Neuron (in vitro differentiated cells): ENCODE data around the gene ZAP70.

Source experiments
- H2AFZ ChIP-seq: one replicate; pipeline ENCODE4 v1.6.1; 2013; ENCODE audit warnings: low read depth, mild to moderate bottlenecking, inconsistent platforms, low read length, moderate library complexity
- H3K27me3 ChIP-seq: one replicate; pipeline ENCODE4 v1.6.1; 2013; ENCODE audit warnings: low read length; ENCODE audit not compliant: insufficient read depth
- H3K36me3 ChIP-seq: one replicate; pipeline ENCODE4 v1.6.1; 2013; ENCODE audit warnings: low read length; ENCODE audit not compliant: insufficient read depth
- H3K4me1 ChIP-seq: one replicate; pipeline ENCODE4 v1.6.1; 2013; ENCODE audit warnings: low read length; ENCODE audit not compliant: insufficient read depth
- H3K4me3 ChIP-seq: 2 replicates; pipeline ENCODE4 v1.5.1; 2013; ENCODE audit warnings: mild to moderate bottlenecking, low read length, moderate library complexity
- H3K9me3 ChIP-seq: one replicate; pipeline ENCODE4 v1.6.1; 2013; ENCODE audit warnings: low read length

The ZAP70 gene

GRCh38 chr2:97724501-97724900 lies 11.1 kb downstream of the ZAP70 start:
- no peaks in the 10 kb centered on the region for H3K27me3 ChIP-seq
- no peaks in the 10 kb centered on the region for H3K4me1 ChIP-seq
- H2AFZ ChIP-seq: no peak overlapping the region
- H3K36me3 ChIP-seq: no peaks in the 10 kb centered on the region
- H3K4me3 ChIP-seq: no peak overlapping the region
- H3K9me3 ChIP-seq: no peaks in the 10 kb centered on the region

- Histone ChIP-seq H2AFZ (no peak overlapping the region), H3K4me3 (no peak overlapping the region), H3K4me1 (no peaks in the 10 kb centered on the region), H3K9me3 (no peaks in the 10 kb centered on the region), H3K36me3 (no peaks in the 10 kb centered on the region), H3K27me3 (no peaks in the 10 kb centered on the region)
Observed at GRCh38 chr2:97724946-97725688, 11.7 kb downstream of the ZAP70 start.

GRCh38 chr2:97726261-97727064 lies 13.1 kb downstream of the ZAP70 start:
- Histone ChIP-seq H3K4me3 (no peak overlapping the region), H3K9me3 (no peaks in the 10 kb centered on the region)

GRCh38 chr2:97727296-97727695 lies 13.9 kb downstream of the ZAP70 start:
- Histone ChIP-seq H3K9me3 (no peaks in the 10 kb centered on the region), H3K4me3 (no peak overlapping the region), H2AFZ (no peak overlapping the region), H3K4me1 (no peaks in the 10 kb centered on the region), H3K36me3 (no peaks in the 10 kb centered on the region), H3K27me3 (no peaks in the 10 kb centered on the region)

More at GRCh38 chr2:97726261-97727064, 13.1 kb downstream of the ZAP70 start:
- no peaks in the 10 kb centered on the region for H3K36me3 ChIP-seq
- H3K4me1 ChIP-seq: no peaks in the 10 kb centered on the region
- H2AFZ ChIP-seq: no peak overlapping the region
- no peaks in the 10 kb centered on the region for H3K27me3 ChIP-seq

GRCh38 chr2:97728091-97728731 lies 14.8 kb downstream of the ZAP70 start:
- no peaks in the 10 kb centered on the region for H3K27me3 ChIP-seq

GRCh38 chr2:97730245-97730644 lies 16.9 kb downstream of the ZAP70 start:
- H3K4me1 ChIP-seq: no peaks in the 10 kb centered on the region
- H3K27me3 ChIP-seq: no peaks in the 10 kb centered on the region
- no peak overlapping the region for H2AFZ ChIP-seq
- H3K36me3 ChIP-seq: no peaks in the 10 kb centered on the region
- H3K9me3 ChIP-seq: peaks cover 2% of the 10 kb centered on the region
- H3K4me3 ChIP-seq: no peak overlapping the region

More at GRCh38 chr2:97728091-97728731, 14.8 kb downstream of the ZAP70 start:
- no peak overlapping the region for H3K4me3 ChIP-seq
- no peak overlapping the region for H2AFZ ChIP-seq
- H3K9me3 ChIP-seq: no peaks in the 10 kb centered on the region
- H3K36me3 ChIP-seq: no peaks in the 10 kb centered on the region
- H3K4me1 ChIP-seq: no peaks in the 10 kb centered on the region

GRCh38 chr2:97731274-97732020 lies 18.1 kb downstream of the ZAP70 start:
- no peak overlapping the region for H3K4me3 ChIP-seq
- H2AFZ ChIP-seq: no peak overlapping the region
- peaks cover 2% of the 10 kb centered on the region for H3K9me3 ChIP-seq
- no peaks in the 10 kb centered on the region for H3K36me3 ChIP-seq
- no peaks in the 10 kb centered on the region for H3K27me3 ChIP-seq
- H3K4me1 ChIP-seq: no peaks in the 10 kb centered on the region

- Histone ChIP-seq H3K9me3 (peaks cover 2% of the 10 kb centered on the region), H3K27me3 (no peaks in the 10 kb centered on the region), H3K4me3 (no peak overlapping the region), H3K4me1 (no peaks in the 10 kb centered on the region), H3K36me3 (no peaks in the 10 kb centered on the region), H2AFZ (no peak overlapping the region)
Observed at GRCh38 chr2:97732436-97733340, 19.3 kb downstream of the ZAP70 start.

- Histone ChIP-seq H3K27me3 (no peaks in the 10 kb centered on the region), H2AFZ (no peak overlapping the region), H3K9me3 (peaks cover 2% of the 10 kb centered on the region), H3K36me3 (no peaks in the 10 kb centered on the region), H3K4me1 (no peaks in the 10 kb centered on the region), H3K4me3 (no peak overlapping the region)
Observed at GRCh38 chr2:97733341-97734035, 20.1 kb downstream of the ZAP70 start.

GRCh38 chr2:97734061-97735051 lies 21.0 kb downstream of the ZAP70 start:
- no peaks in the 10 kb centered on the region for H3K27me3 ChIP-seq
- no peaks in the 10 kb centered on the region for H3K36me3 ChIP-seq
- H2AFZ ChIP-seq: no peak overlapping the region
- H3K4me1 ChIP-seq: no peaks in the 10 kb centered on the region
- H3K9me3 ChIP-seq: peaks cover 2% of the 10 kb centered on the region
- no peak overlapping the region for H3K4me3 ChIP-seq

GRCh38 chr2:97735161-97735561 lies 21.8 kb downstream of the ZAP70 start:
- peaks cover 2% of the 10 kb centered on the region for H3K9me3 ChIP-seq
- no peaks in the 10 kb centered on the region for H3K27me3 ChIP-seq
- no peaks in the 10 kb centered on the region for H3K36me3 ChIP-seq
- H3K4me3 ChIP-seq: no peak overlapping the region
- no peaks in the 10 kb centered on the region for H3K4me1 ChIP-seq
- H2AFZ ChIP-seq: no peak overlapping the region
